Epithelial cell of proximal tubule (primary cell): ENCODE data around the gene C1QTNF6. TPM values are rescaled to one million over a fixed set of nuclear protein-coding genes. Genes with fewer than 3 reads are reported as not detected.

ENCODE experiments used
- DNase-seq: peaks from one replicate; pipeline ENCODE4 v3.0.0-alpha.2; 2011; ENCODE audit warnings: low read depth
- H3K4me3 ChIP-seq: 2 replicates; pipeline ENCODE4 v1.5.1; 2011; ENCODE audit warnings: low read depth, mild to moderate bottlenecking, low read length
- CTCF ChIP-seq: conservative IDR thresholded peaks from 2 replicates; pipeline ENCODE4 v1.5.1; 2012; ENCODE audit warnings: low read depth, mild to moderate bottlenecking, low read length
- total RNA-seq: library from RNA; depleted of rRNA; stranded (reverse); fragments of >200 nt; gene quantifications from 2 replicates; pipeline ENCODE4 v1.2.3, GENCODE V29; 2015

C1QTNF6 gene
- total RNA-seq, 1 donor from 2014 or later: 2.1 TPM

DNA sequence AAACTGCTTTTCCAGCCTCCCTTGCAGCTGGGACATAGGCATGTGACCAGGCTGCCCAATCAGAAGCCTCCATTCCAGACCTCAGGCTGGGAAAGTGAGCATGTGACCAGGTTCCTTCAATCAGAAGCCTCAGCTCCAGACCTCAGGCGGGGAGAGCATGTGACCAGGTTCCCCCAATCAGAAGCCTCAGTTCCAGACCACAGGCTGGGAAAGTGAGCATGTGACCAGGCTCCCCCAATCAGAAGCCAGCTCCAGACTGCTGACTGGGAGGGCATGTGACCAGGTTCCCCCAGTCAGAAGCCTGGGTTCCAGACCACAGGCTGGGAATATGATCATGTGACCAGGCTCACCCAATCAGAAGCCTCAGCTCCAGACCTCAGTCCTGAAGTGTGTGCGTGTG is 26.6 kb downstream of the C1QTNF6 start:
- no peak for TF ChIP-seq CTCF
- H3K4me3 ChIP-seq: no peak overlapping the region
- DNase-seq: no peak

GRCh38 chr22:37160027-37160426 is 28.0 kb downstream of the C1QTNF6 start:
- no peak for DNase-seq
- no peak overlapping the region for H3K4me3 ChIP-seq
- no peak for TF ChIP-seq CTCF

- no peak for DNase-seq
- no peak overlapping the region for H3K4me3 ChIP-seq
- no peak for TF ChIP-seq CTCF
These were observed 29.1 kb downstream of the C1QTNF6 start for GRCh38 chr22:37158963-37159290.

GRCh38 chr22:37157516-37158285 is 30.3 kb downstream of the C1QTNF6 start:
- TF ChIP-seq CTCF: no peak
- H3K4me3 ChIP-seq: no peak overlapping the region
- no peak for DNase-seq

- no peak for DNase-seq
- no peak for TF ChIP-seq CTCF
- H3K4me3 ChIP-seq: no peak overlapping the region
These were observed 31.2 kb downstream of the C1QTNF6 start for GRCh38 chr22:37156686-37157435.

DNA sequence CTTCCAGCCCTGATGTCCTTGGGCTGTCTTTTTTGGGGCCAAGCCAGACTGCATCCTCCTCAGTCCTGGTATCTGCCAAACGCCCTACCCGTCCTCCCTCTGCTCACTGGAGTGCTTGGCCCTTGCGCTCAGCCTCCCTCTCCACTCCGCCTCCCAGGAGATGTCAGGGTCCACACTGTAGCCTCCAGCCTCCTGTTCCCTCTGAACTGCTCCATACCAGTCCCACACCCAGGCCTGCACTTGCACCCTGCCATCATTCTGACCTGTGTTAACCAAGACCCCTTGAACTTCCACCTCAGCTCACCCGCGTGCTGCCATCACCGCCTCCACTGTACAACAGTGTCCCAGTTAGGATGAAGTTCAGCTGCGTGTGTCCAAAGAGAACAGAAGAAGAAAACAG is 32.1 kb downstream of the C1QTNF6 start:
- H3K4me3 ChIP-seq: no peak overlapping the region
- TF ChIP-seq CTCF: no peak
- no peak for DNase-seq
